WI38 (cell line): ENCODE results near the gene ABHD12.

Source experiments
- H3K4me3 ChIP-seq: 2 replicates; pipeline ENCODE4 v1.5.1; 2011; ENCODE audit warnings: low read depth, mild to moderate bottlenecking, control low read depth, low read length
- TF ChIP-seq, protein P1 (sequence below): IDR thresholded peaks from 2 replicates; pipeline ENCODE4 v1.5.1; 2012; ENCODE audit warnings: low read depth, mild to moderate bottlenecking, control low read depth, low read length

Gene ABHD12

DNA sequence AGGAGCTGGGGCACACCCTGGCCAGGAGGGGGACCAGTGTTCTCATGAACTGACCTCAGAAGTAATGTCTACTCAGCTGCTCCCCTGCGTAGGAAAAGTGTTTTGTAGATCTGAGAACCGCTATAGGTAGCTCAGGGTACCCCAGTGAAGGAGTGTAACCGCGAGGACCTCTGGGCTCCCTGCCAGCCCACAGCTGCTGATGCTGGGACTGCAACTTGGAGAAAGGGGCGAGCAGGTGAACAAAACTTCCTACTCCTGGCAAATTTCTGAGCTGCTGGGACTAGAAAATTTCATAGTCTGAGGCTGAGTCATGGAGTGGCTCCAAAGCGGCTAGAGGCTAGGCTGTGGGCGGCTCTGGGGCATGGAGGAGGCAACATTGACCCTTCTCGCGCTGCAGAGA, 90.8 kb downstream of the ABHD12 start:
- TF ChIP-seq, protein P1, sequence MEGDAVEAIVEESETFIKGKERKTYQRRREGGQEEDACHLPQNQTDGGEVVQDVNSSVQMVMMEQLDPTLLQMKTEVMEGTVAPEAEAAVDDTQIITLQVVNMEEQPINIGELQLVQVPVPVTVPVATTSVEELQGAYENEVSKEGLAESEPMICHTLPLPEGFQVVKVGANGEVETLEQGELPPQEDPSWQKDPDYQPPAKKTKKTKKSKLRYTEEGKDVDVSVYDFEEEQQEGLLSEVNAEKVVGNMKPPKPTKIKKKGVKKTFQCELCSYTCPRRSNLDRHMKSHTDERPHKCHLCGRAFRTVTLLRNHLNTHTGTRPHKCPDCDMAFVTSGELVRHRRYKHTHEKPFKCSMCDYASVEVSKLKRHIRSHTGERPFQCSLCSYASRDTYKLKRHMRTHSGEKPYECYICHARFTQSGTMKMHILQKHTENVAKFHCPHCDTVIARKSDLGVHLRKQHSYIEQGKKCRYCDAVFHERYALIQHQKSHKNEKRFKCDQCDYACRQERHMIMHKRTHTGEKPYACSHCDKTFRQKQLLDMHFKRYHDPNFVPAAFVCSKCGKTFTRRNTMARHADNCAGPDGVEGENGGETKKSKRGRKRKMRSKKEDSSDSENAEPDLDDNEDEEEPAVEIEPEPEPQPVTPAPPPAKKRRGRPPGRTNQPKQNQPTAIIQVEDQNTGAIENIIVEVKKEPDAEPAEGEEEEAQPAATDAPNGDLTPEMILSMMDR = no peak
- no peak overlapping the region for H3K4me3 ChIP-seq

DNA sequence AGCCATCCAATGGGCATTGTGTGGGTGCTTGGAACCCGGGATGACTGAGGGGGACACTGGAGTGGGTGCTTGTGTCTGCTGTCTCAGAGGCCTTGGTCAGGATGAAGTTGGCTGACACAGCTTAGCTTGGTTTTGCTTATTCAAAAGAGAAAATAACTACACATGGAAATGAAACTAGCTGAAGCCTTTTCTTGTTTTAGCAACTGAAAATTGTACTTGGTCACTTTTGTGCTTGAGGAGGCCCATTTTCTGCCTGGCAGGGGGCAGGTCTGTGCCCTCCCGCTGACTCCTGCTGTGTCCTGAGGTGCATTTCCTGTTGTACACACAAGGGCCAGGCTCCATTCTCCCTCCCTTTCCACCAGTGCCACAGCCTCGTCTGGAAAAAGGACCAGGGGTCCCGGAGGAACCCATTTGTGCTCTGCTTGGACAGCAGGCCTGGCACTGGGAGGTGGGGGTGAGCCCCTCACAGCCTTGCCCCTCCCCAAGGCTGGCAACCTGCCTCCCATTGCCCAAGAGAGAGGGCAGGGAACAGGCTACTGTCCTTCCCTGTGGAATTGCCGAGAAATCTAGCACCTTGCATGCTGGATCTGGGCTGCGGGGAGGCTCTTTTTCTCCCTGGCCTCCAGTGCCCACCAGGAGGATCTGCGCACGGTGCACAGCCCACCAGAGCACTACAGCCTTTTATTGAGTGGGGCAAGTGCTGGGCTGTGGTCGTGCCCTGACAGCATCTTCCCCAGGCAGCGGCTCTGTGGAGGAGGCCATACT, 93.3 kb downstream of the ABHD12 start:
- TF ChIP-seq, protein P1 = no peak
- H3K4me3 ChIP-seq = no peak overlapping the region

DNA sequence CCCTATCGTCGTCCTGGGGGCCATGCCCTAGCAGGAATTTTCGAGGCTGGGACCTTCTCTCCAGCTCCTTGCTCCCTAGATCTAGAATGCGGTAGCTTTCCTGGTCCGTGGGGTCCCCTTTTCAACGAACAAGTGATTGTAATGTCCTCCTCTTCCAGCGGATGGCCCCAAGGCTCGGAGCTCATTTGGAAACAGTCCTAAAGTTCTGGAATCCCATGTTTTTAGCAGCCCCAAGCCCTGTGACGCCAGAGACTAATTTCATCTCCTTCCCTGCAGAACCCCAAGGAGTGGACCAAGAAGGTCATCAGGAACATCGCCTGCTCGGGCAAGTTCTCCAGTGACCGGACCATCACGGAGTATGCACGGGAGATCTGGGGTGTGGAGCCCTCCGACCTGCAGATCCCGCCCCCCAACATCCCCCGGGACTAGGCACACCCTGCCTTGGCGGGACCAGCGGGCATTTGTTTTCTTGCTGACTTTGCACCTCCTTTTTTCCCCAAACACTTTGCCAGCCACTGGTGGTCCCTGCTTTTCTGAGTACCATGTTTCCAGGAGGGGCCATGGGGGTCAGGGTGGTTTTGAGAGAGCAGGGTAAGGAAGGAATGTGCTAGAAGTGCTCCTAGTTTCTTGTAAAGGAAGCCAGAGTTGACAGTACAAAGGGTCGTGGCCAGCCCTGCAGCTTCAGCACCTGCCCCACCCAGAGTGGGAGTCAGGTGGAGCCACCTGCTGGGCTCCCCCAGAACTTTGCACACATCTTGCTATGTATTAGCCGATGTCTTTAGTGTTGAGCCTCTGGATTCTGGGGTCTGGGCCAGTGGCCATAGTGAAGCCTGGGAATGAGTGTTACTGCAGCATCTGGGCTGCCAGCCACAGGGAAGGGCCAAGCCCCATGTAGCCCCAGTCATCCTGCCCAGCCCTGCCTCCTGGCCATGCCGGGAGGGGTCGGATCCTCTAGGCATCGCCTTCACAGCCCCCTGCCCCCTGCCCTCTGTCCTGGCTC, 94.2 kb downstream of the ABHD12 start:
- H3K4me3 ChIP-seq = no peak overlapping the region
- TF ChIP-seq, protein P1 = 0 out of 2 replicates have a peak, but pooled peaks have one; percentile 15

DNA sequence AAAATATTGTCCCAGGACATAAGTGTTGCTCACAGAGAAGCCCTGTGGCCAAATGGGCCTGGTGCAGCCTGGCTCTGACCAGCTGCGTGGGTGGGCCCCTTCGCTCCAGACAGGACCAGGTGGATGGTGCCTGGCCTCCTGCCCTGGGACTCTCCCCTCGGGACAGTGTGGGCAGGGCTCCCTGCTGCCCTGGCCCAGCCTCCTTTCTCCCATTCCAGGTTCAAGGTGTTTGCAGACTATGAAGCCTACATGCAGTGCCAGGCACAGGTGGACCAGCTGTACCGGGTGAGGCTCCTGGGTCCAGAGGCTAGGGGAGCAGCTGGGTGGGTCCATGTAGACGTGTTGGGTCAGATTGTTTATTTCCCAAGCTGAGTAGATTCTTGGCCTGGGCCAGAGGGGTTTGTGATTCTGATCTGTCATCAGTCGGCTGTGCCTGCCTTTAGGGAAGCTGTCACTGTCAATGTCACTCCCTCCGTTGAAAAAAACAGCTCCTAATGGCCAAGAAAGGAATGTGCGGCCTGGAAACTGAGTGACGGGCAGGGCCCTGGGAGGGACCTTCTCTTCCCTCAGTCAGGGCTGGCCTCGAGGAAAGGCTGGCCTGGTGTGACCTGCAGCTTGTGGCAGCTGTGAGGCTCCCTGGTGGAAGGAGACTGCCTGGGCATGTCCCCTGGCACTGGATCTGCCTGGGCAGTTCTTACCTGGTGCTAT, 95.1 kb downstream of the ABHD12 start:
- TF ChIP-seq, protein P1 = no peak
- H3K4me3 ChIP-seq = no peak overlapping the region

DNA sequence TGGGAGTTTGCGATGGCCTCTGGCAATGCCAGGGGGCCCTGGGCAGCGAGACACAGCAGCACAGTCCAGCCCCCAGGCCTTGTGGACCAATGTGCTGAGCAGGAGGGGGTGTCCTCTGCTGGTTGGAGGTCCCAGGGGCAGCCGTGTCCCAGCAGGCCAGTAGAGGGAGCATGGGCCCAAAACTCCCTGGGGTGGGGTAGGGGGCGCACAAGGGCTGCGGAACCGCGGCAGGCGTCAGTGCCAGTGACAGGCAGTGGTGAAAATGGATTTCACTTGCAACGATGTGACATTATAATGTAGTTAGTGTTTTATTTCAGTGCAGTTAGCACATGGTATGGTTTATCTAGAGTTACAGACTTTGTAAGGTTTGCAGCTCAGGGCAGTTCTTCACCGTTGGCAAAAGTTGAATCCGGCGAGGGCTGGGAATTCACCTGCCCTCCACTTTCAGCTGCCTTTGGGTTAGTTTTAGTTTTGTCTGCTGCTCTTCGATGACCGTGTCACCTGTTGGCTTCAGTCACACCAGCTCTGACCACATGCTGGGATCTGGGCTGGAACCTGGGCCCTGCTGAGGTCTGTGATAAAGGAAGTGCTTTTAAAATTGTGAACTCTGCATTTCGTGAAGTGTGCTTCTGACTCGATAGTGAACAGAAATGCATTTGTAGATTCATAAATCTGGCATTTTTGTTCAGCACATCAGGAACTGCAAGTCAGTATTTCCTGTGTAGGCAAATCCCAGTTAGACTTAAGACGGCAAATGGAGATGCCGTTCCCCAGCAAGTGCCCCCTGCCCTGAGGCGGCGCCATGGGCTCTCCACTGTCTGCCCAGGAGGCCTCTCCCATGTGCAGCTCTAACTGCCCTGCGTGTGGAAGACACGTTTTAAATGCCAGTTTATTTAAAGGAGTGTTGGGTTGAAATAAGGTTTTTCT, 95.9 kb downstream of the ABHD12 start:
- TF ChIP-seq, protein P1 = peak; percentile 97
- no peak overlapping the region for H3K4me3 ChIP-seq

DNA sequence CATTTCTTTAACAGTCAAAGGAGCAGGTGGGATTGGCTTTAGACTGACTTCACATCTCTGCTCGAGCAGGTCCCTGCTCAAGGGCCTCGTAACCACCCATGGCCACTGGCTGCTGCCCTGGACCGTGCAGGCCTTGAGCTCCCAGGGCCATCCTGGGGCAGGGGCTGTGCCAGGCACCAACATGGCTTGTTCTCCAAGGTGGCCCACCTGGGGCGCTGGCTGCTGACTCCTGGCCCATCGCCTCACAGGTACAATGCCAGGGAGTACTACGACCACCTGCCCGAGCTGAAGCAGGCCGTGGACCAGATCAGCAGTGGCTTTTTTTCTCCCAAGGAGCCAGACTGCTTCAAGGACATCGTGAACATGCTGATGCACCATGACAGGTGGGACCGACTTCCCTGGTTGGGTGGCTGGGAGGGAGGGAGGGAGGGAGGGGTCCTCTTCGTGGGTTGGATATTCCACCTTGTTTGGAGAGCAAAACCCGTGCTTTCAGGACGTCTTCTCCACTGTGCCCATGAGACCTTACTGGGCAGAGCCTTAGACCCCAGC, 96.7 kb downstream of the ABHD12 start:
- H3K4me3 ChIP-seq = no peak overlapping the region
- TF ChIP-seq, protein P1 = no peak
